NOMO-1 (cell line): ENCODE data around the gene VAMP7.
"Not testable (repeated sequence)": the region's sequence is repeated elsewhere in the genome, so short reads cannot be mapped to it uniquely, and the experiment has no call there.

Experiments
- DNase-seq, 2 experiments: peaks; one replicate each; lab custom pipeline; 2025; ENCODE audit not compliant: unreplicated experiment in 2 of 2; lab: John Stamatoyannopoulos, UW

The VAMP7 gene

GRCh38 chrX:155881158-155881993 lies at the start of gene VAMP7:
Gene VAMP7, plus strand, starts transcription at chrX:155881345. Its CDS starts 8,122 bp downstream, at chrX:155889467.
- peak; percentile 73 to 79 for DNase-seq

- DNase-seq = peak; percentile 33 to 70
These were observed 39.9 kb upstream of the VAMP7 start for GRCh38 chrX:155841232-155841631.

DNA sequence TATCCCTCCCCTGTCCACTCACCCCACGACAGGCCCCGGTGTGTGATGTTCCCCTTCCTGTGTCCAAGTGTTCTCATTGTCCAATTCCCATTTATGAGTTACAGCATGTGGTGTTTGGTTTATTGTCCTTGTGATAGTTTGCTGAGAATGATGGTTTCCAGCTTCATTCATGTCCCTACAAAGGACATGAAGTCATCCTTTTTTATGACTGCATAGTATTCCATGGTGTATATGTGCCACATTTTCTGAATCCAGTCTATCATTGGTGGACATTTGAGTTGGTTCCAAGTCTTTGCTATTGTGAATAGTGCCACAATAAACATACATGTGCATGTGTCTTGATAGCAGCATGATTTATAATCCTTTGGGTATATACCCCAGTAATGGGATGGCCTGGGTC lies 29.4 kb upstream of the VAMP7 start:
- DNase-seq = not testable (repeated sequence)

GRCh38 chrX:155857561-155857960 lies 23.6 kb upstream of the VAMP7 start:
- DNase-seq = peak in 1 of 2 experiments; percentile 19

DNA sequence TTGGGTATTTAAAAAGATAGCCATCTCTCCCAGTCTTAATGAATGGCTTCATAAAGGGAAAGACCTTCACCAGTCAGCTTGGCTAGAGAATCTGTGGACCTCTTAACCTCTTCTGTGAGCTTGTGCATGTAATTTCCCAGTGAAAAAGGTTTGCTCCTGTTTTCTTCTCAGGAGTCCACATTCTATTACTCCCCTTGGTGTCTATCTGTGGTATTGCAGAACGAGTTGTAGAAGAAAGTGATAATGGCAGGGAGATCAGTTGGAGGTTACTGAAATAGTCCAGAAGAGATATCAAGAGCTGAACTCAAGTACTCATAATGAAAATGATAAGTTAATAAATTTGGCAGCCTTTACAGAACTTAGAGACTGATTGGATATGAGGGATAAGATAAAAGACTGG lies 16.5 kb upstream of the VAMP7 start:
- no peak for DNase-seq

DNA sequence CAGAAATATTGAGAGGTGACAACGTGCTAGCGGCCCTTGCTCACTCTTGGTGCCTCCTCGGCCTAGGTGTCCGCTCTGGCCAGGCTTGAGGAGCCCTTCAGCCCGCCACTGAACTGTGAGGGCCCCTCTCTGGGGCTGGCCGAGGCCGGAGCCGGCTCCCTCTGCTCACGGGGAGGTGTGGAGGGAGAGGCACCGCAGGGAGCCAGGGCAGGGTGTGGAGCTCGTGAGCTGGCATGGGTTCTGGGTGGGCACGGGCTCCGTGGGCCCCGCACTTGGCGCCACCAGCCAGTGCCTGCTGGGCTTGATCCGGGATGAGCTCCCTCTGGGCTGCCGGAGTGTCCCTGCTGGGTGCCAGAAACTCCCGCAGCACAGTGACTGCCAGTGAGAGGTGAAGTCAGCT lies 16.0 kb upstream of the VAMP7 start:
- DNase-seq = no peak

DNA sequence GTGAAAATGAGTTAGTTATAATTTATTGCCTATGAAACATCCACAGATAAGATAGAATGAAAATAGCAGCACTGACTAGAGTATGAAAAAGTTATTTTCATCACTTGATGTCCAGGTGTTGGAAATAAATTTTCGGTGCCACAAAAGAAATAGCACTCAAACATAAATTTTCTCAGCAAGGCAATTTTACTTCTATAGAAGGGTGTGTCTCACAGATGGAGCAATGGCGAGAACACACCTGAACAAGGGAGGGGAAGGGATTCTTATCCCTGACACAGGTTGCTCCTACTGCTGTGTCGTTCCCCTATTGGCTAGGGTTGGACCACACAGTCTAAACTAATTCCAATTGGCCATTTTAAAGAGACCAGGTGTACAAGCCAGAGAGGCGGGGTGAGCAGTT lies 13.3 kb upstream of the VAMP7 start:
- DNase-seq = no peak

- no peak for DNase-seq
These were observed 10.2 kb upstream of the VAMP7 start for GRCh38 chrX:155870958-155871357.

- no peak for DNase-seq
These were observed 9.2 kb upstream of the VAMP7 start for GRCh38 chrX:155871934-155872333.

GRCh38 chrX:155873188-155873587 lies 8.0 kb upstream of the VAMP7 start:
- no peak for DNase-seq

- DNase-seq = no peak
These were observed 6.4 kb upstream of the VAMP7 start for GRCh38 chrX:155874571-155875244.

- peak in 1 of 2 experiments; percentile 24 for DNase-seq
These were observed 4.4 kb upstream of the VAMP7 start for GRCh38 chrX:155876704-155877103.

DNA sequence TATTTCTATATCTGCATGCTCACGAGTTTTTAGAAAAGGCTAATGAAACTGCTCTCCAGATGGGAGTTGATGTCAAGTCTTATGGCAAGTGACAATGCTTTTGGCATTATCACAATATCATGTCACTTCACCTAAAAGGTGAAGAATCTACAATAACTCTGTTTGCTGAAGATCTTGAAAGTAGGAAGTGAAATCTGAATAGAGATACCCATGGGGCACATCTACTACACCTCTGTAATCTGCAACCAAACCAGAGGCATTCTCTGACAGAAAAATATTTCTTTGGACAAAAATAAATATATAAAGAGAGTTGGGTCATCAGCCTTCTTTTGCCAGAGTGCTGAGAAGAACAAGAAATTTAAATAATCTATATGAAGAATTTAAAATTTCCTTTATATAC lies 3.9 kb upstream of the VAMP7 start:
- DNase-seq = no peak

DNA sequence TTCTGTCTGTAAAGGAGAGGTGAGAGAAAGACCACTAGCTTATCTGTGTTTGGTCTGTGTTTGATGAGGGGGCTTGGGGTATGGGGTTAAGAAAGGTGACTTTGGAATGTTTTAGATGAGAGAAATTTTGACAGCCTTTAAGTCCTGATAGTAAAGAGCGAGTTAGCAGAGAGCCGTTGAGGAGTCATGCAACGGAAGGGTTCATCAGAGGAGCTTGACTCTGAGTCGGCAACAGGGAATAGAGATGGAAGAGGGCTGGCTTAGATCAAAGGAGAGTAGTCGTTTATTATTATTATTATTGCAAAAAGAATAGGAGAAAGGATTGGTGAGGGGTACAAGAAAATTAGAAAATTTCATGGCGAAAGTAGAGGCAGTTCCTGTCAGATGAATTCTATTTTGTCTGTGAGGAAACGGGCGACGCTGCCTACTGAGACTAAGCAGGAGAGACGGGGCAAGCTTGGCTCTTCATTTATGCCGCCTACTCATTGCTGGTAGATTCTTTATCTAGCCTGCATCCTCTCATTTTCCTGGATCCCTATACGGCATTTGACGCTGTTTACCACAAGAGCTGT lies 473 bp upstream of the VAMP7 start:
- DNase-seq = no peak

DNA sequence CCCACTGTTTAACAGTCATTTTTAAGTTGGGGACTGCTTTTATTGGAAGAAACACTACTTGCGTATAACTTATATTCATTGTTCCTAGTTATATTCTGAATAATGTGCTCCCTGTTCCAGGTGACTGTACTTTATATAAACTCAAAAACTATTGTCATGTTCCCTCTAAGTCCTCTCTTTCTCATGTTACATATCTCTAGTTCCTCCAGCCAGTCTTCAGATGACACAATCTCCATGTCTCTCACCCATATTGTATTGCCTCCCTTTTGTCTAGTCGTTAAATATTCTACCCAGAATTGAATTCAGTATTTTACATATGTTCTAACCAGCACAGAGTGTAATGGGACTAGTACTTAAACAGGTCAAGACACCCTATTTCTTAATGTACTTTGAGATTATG lies 5.3 kb downstream of the VAMP7 start:
- peak in 1 of 2 experiments; percentile 32 for DNase-seq

- no peak for DNase-seq
These were observed 7.0 kb downstream of the VAMP7 start for GRCh38 chrX:155888139-155888538.

- DNase-seq = no peak
These were observed 8.2 kb downstream of the VAMP7 start for GRCh38 chrX:155889328-155889727.

DNA sequence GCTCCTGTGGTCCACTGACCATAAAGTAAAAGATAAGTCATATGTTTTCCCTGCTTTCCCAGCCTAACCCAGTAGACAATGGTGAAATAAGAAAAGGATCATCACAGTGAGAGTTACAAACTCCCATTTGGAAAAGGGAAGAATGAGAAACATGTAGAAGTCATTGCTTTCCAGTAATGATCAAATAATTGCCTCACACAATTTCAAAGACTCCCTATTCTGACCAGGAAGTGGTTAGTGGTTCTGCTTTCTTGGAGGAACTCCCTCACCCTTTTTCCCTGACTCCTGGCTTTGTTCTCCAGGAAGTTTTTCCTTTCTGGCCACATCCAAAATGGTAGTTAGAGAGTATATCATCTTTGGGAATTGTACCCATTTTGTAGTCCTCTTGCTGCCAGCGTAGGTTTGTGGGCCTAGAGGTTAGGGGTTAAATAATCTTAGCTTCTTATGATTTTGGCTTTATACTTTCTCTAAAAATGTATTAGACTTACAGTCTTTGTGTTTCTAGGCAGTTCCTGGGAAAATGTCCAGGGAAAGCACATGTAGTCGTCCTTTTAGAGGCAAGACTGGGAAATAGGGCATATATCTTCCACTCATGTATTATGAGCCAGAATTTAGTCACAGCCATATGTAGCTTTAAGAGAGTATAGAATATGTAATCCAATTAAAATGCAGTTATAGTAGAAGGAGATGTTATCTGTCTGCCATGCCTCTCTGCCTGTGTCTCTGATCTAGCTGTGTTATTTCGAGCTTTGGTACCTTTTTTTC lies 10.5 kb downstream of the VAMP7 start:
- no peak for DNase-seq

DNA sequence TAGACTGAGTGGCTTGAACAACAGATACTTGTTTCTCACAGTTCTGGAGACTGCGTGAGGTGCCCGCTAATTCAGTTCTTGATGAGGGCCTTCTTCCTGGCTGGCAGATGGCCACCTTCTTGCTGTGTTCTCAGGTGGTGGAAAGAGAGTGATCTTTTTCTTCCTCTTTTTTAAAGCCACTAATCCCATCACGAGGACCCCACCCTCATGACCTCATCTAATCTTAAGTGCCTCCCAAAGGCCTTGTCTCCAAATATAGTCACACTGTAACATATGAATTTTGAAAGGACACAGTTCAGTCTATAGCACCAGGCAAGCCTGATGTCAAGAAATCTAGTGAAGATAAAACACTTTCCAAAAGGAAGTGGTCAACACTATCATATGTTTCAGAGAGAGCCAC lies 12.4 kb downstream of the VAMP7 start:
- DNase-seq = no peak

GRCh38 chrX:155896512-155896911 lies 15.4 kb downstream of the VAMP7 start:
- no peak for DNase-seq

- no peak for DNase-seq
These were observed 18.2 kb downstream of the VAMP7 start for GRCh38 chrX:155899366-155899765.
